Measurements from ENCODE around the gene UBE2D2.

The UBE2D2 gene

DNA sequence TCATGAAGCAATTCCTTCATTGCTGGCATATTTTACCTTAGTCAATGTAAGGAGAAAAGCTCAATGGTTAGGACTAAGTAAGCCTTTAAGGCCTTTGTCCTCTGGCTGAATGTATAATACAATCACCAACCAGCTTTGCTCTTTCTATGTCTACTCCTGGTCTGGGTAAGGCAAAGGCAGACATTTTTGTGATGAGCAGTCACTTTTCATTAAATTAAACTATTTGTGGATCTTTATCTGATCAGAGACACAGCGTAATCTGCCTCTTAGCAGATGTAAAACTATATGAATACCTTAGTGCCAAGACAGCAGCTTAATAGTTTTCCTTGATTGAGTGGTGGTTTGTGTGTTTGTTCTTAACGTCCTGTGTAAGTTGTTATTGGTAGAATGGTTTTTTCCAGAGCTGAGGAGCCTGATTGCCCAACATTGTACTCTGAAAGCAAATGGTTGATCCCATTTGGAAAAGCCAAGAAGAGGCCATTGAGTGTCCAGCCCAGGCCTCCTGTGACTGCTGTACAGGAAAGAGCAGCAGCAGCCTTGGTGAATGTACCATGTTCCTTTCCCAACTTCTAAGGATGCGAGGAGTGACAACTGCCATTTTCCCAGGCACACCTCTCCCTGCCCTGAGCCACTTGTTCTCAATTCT, 70.5 kb downstream of the UBE2D2 start:
- TF ChIP-seq ZBTB7A (IDR thresholded peaks at IDR 0.05; ENCODE audit: low read depth): no peak
- TF ChIP-seq TAF1 (IDR thresholded peaks at IDR 0.05; ENCODE audit: low read depth): no peak
- no peak for TF ChIP-seq REST (IDR thresholded peaks at IDR 0.05; ENCODE audit: low read depth)
- TF ChIP-seq RAD21 (IDR thresholded peaks at IDR 0.05; ENCODE audit: low read depth): no peak
- TF ChIP-seq FOXM1 (IDR thresholded peaks at IDR 0.05; ENCODE audit: borderline replicate concordance, low read depth): no peak
- TF ChIP-seq CEBPB (IDR thresholded peaks at IDR 0.05): no peak
- TF ChIP-seq, protein P1, sequence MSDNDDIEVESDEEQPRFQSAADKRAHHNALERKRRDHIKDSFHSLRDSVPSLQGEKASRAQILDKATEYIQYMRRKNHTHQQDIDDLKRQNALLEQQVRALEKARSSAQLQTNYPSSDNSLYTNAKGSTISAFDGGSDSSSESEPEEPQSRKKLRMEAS (IDR thresholded peaks at IDR 0.05): no peak
- no peak for TF ChIP-seq CREB1 (IDR thresholded peaks at IDR 0.05; ENCODE audit: low read depth)

GRCh38 chr5:139633295-139634027, 72.3 kb downstream of the UBE2D2 start:
- TF ChIP-seq EGR1 (IDR thresholded peaks at IDR 0.05): no peak
- TF ChIP-seq RAD21 (IDR thresholded peaks at IDR 0.05; ENCODE audit: low read depth): peak; percentile 96

DNA sequence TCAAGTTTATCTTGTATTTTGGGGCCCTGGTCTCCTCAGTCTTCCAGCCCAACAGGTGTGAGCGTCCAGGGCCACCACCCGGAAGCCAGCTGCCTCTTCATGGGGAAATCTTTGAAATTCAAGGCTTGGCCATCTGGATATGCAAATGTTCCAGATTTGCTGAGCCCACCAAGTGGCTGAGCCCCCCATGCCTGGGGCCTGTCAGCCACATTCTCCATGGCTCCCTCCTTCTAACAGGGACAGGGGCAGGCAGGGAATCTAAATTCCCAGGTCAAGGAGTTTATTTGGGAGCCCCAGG, 72.8 kb downstream of the UBE2D2 start:
- no peak for TF ChIP-seq REST (IDR thresholded peaks at IDR 0.05; ENCODE audit: low read depth)
- no peak for TF ChIP-seq YY1 (IDR thresholded peaks at IDR 0.05; ENCODE audit: low read depth)
- no peak for TF ChIP-seq CREB1 (IDR thresholded peaks at IDR 0.05; ENCODE audit: low read depth)

DNA sequence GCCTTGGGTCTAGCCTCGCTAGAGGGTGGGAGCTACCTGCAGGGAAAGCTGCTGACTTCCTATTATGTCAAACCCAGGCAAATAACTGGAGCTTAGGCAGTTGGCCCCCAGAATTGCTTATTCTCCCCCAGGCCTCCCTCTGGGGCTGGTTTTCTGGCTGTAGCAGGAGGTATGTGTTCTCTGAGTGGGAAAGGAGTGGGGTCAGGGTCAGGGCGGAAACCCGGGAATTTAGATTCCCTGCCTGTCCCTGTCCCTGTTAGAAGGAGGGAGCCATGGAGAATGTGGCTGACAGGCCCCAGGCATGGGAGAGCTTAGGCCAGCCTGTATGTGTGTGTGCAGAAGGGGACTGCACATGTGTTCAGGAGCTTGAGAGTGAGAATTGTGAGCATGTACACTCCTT, 73.4 kb downstream of the UBE2D2 start:
- TF ChIP-seq, protein P1 (IDR thresholded peaks at IDR 0.05): no peak
- TF ChIP-seq EP300 (IDR thresholded peaks at IDR 0.05; ENCODE audit: borderline replicate concordance) (no peak), TEAD4 (IDR thresholded peaks at IDR 0.05) (no peak), REST (IDR thresholded peaks at IDR 0.05; ENCODE audit: low read depth) (no peak), CREB1 (IDR thresholded peaks at IDR 0.05; ENCODE audit: low read depth) (no peak), TAF1 (IDR thresholded peaks at IDR 0.05; ENCODE audit: low read depth) (no peak)

DNA sequence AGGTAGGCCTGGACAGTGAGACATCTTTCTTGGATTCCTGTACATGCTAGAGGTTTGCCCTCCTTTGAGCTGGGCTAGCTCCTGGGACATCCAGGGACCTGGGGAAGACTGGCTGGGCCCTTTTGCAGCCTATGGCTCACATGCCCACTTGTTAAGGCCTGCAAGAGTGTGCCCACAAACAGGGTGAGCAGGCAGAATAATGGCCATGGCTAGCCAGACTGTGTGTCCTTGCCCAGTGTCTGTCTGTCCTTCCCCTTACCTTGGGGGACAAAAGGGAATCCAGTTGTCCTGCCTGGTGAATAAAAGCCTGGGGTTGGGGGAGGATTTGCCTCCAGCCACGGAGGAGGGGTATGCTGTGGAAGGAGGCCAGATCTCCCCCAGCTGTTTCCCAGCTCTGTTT, 74.1 kb downstream of the UBE2D2 start:
- no peak for TF ChIP-seq RAD21 (IDR thresholded peaks at IDR 0.05; ENCODE audit: low read depth)

DNA sequence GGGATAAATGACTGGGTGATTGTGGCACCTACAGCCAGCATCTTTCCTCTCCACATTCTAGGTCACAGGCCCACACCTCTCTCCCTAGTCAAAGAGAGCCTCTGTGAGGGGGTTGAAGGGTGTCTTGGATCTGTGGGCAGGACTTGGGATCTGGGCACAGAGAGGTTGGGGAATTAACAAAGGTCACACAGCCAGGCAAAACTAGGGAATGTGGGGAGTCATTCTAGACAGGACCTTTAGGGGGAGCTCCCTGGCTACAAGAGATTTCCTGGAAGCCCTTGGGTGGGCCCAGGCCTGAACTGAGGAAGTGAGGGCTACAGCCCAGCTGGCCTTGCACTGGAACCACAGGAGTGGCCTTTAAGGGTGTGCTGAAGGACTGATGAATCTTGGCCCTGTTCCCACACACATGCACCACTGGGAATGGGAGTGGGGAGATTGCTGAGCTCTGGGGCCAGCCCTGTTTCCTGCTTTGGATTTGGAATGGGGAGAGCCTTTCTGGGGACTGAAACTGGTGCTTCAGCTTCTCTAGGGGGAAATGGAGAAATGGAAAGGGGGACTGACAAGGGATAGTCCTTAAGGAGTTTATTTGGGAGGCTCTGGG, 74.6 kb downstream of the UBE2D2 start:
- TF ChIP-seq, protein P1 (IDR thresholded peaks at IDR 0.05): peak; percentile 56; the same call in 1 of the 2 replicates
- no peak for TF ChIP-seq YY1 (IDR thresholded peaks at IDR 0.05; ENCODE audit: low read depth)
- peak; percentile 72 for TF ChIP-seq RAD21 (IDR thresholded peaks at IDR 0.05; ENCODE audit: low read depth)
- no peak for TF ChIP-seq CEBPB (IDR thresholded peaks at IDR 0.05)
- TF ChIP-seq NFIC (IDR thresholded peaks at IDR 0.05): peak; percentile 85
- TF ChIP-seq TAF1 (IDR thresholded peaks at IDR 0.05; ENCODE audit: low read depth): no peak
- 0 out of 2 replicates have a peak, but pooled peaks have one; percentile 18 for TF ChIP-seq FOXM1 (IDR thresholded peaks at IDR 0.05; ENCODE audit: borderline replicate concordance, low read depth)
- peak; percentile 63; the same call in 1 of the 2 replicates for TF ChIP-seq EP300 (IDR thresholded peaks at IDR 0.05; ENCODE audit: borderline replicate concordance)
- TF ChIP-seq CREB1 (IDR thresholded peaks at IDR 0.05; ENCODE audit: low read depth): no peak
- TF ChIP-seq TCF12 (IDR thresholded peaks at IDR 0.05; ENCODE audit: low read depth): peak; percentile 48
- 0 out of 2 replicates have a peak, but pooled peaks have one; percentile 6 for TF ChIP-seq TEAD4 (IDR thresholded peaks at IDR 0.05)
